SU-DHL-6 (cell line): ENCODE data around the gene CYP39A1.

Source experiments
- H2AFZ ChIP-seq: fragments of 200-600 bp; sonication (generic); 2 replicates; pipeline ENCODE4 v1.6.1; 2014; ENCODE audit warnings: low read depth, mild to moderate bottlenecking, moderate library complexity, mixed read lengths, antibody characterized with exemption, low read length; ENCODE audit not compliant: severe bottlenecking
- H3F3A ChIP-seq: fragments of 200-600 bp; shearing (Covaris generic); 2 replicates; pipeline ENCODE4 v1.6.0; 2016; ENCODE audit warnings: antibody characterized with exemption, mild to moderate bottlenecking; ENCODE audit not compliant: insufficient read depth
- H3K27ac ChIP-seq: fragments of 200-600 bp; sonication (generic); 2 replicates; pipeline ENCODE4 v1.5.1; 2016; ENCODE audit warnings: low read depth, mild to moderate bottlenecking, low read length, moderate library complexity, mixed read lengths
- H3K27me3 ChIP-seq: fragments of 200-600 bp; sonication (generic), shearing (Covaris generic); 2 replicates; pipeline ENCODE4 v1.6.0; 2014; ENCODE audit warnings: mild to moderate bottlenecking, low read length
- H3K36me3 ChIP-seq: fragments of 200-600 bp; sonication (generic); 2 replicates; pipeline ENCODE4 v1.6.1; 2014; ENCODE audit warnings: mild to moderate bottlenecking, low read length, mixed read lengths
- H3K4me2 ChIP-seq: fragments of 300-600, 200-600 bp; shearing (Covaris generic), sonication (generic); 2 replicates; pipeline ENCODE4 v1.6.0; 2014; ENCODE audit warnings: low read length, low read depth, mild to moderate bottlenecking; ENCODE audit not compliant: poor library complexity, severe bottlenecking
- H3K4me3 ChIP-seq: fragments of 200-600 bp; sonication (generic); 2 replicates; pipeline ENCODE4 v1.5.1; 2014; ENCODE audit warnings: antibody characterized with exemption, low read length, mild to moderate bottlenecking, mixed read lengths; ENCODE audit not compliant: insufficient read depth, poor library complexity, severe bottlenecking
- H3K79me2 ChIP-seq: fragments of 200-600 bp; sonication (generic); 2 replicates; pipeline ENCODE4 v1.6.1; 2014; ENCODE audit warnings: mild to moderate bottlenecking, low read length, moderate library complexity; ENCODE audit not compliant: insufficient read depth
- H3K9ac ChIP-seq: fragments of 200-600 bp; sonication (generic); 2 replicates; pipeline ENCODE4 v1.7.0; 2014; ENCODE audit warnings: mild to moderate bottlenecking, low read length
- H3K9me2 ChIP-seq: fragments of 200-600 bp; sonication (generic); replicated peaks from 2 replicates; pipeline ENCODE4 v1.6.1; 2014; ENCODE audit warnings: low read length; ENCODE audit not compliant: insufficient read depth
- H3K9me3 ChIP-seq: fragments of 200-600 bp; sonication (generic); 2 replicates; pipeline ENCODE4 v1.6.1; 2014; ENCODE audit warnings: low read length, mixed read lengths; ENCODE audit not compliant: insufficient read depth
- H4K20me1 ChIP-seq: fragments of 200-600 bp; sonication (generic); 2 replicates; pipeline ENCODE4 v1.6.1; 2014; ENCODE audit warnings: low read depth, mild to moderate bottlenecking, antibody characterized with exemption, low read length, moderate library complexity, mixed read lengths
- EZH2phosphoT487 ChIP-seq: fragments of 200-600 bp; sonication (generic), shearing (Covaris generic); conservative IDR thresholded peaks from 2 replicates; pipeline ENCODE4 v1.6.1; 2018; ENCODE audit warnings: mild to moderate bottlenecking, antibody characterized with exemption, low read length, moderate library complexity, mixed read lengths
- TF ChIP-seq, protein P1 (sequence below): fragments of 200-600 bp; sonication (generic); IDR thresholded peaks from one replicate; pipeline ENCODE4 v1.5.1; 2017; ENCODE audit warnings: antibody characterized with exemption, mild to moderate bottlenecking, low read length, moderate library complexity; ENCODE audit not compliant: insufficient read depth, poor library complexity, severe bottlenecking

The CYP39A1 gene

GRCh38 chr6:46541556-46541955 lies 111.1 kb downstream of the CYP39A1 start:
- H3K9me2 ChIP-seq = no peaks in the 10 kb centered on the region
- H3K9ac ChIP-seq = no peak overlapping the region
- 0 out of 2 replicates have a peak, but pooled peaks cover 10% of the 10 kb centered on the region for H3K9me3 ChIP-seq
- H3K27me3 ChIP-seq = no peaks in the 10 kb centered on the region
- no peaks in the 10 kb centered on the region for H4K20me1 ChIP-seq
- TF ChIP-seq, protein P1, sequence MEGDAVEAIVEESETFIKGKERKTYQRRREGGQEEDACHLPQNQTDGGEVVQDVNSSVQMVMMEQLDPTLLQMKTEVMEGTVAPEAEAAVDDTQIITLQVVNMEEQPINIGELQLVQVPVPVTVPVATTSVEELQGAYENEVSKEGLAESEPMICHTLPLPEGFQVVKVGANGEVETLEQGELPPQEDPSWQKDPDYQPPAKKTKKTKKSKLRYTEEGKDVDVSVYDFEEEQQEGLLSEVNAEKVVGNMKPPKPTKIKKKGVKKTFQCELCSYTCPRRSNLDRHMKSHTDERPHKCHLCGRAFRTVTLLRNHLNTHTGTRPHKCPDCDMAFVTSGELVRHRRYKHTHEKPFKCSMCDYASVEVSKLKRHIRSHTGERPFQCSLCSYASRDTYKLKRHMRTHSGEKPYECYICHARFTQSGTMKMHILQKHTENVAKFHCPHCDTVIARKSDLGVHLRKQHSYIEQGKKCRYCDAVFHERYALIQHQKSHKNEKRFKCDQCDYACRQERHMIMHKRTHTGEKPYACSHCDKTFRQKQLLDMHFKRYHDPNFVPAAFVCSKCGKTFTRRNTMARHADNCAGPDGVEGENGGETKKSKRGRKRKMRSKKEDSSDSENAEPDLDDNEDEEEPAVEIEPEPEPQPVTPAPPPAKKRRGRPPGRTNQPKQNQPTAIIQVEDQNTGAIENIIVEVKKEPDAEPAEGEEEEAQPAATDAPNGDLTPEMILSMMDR = no peak
- TF ChIP-seq EZH2phosphoT487 = no peak
- no peak overlapping the region for H3K4me3 ChIP-seq
- H3K79me2 ChIP-seq = no peaks in the 10 kb centered on the region
- peaks cover 22% of the 10 kb centered on the region; the same call in 1 of the 2 replicates for H3K36me3 ChIP-seq
- H2AFZ ChIP-seq = no peak overlapping the region
- H3F3A ChIP-seq = no peaks in the 10 kb centered on the region
- H3K4me2 ChIP-seq = no peak overlapping the region
- no peak overlapping the region for H3K27ac ChIP-seq

GRCh38 chr6:46539866-46540265 lies 112.8 kb downstream of the CYP39A1 start:
- Histone ChIP-seq H3K27me3 (no peaks in the 10 kb centered on the region), H3K4me3 (no peak overlapping the region), H3K9me3 (peaks cover 18% of the 10 kb centered on the region; the same call in 1 of the 2 replicates), H3K36me3 (peaks cover 22% of the 10 kb centered on the region), H3K9ac (no peak overlapping the region), H4K20me1 (no peaks in the 10 kb centered on the region), H3K27ac (no peak overlapping the region), H3K9me2 (no peaks in the 10 kb centered on the region), H3K79me2 (no peaks in the 10 kb centered on the region), H2AFZ (no peak overlapping the region), H3K4me2 (no peak overlapping the region), H3F3A (no peaks in the 10 kb centered on the region)
- TF ChIP-seq, protein P1 = no peak

- Histone ChIP-seq H3K9me2 (no peaks in the 10 kb centered on the region), H3K79me2 (no peaks in the 10 kb centered on the region), H2AFZ (no peak overlapping the region), H3K4me2 (no peak overlapping the region), H3K27ac (no peak overlapping the region), H3F3A (no peaks in the 10 kb centered on the region), H3K27me3 (no peaks in the 10 kb centered on the region), H3K4me3 (no peak overlapping the region), H4K20me1 (no peaks in the 10 kb centered on the region), H3K9me3 (peaks cover 10% of the 10 kb centered on the region; the same call in 1 of the 2 replicates), H3K36me3 (peaks cover 15% of the 10 kb centered on the region), H3K9ac (no peak overlapping the region)
- TF ChIP-seq, protein P1 = no peak
- no peak for TF ChIP-seq EZH2phosphoT487
Measured at GRCh38 chr6:46538800-46539480, 113.7 kb downstream of the CYP39A1 start.
